GM18526 (cell line): ENCODE results near the gene FCER2.

Experiments
- POLR2A ChIP-seq: IDR thresholded peaks from 3 replicates; pipeline ENCODE4 v1.6.1; 2011; ENCODE audit not compliant: insufficient read length; ENCODE audit errors: extremely low read depth

FCER2 gene

DNA sequence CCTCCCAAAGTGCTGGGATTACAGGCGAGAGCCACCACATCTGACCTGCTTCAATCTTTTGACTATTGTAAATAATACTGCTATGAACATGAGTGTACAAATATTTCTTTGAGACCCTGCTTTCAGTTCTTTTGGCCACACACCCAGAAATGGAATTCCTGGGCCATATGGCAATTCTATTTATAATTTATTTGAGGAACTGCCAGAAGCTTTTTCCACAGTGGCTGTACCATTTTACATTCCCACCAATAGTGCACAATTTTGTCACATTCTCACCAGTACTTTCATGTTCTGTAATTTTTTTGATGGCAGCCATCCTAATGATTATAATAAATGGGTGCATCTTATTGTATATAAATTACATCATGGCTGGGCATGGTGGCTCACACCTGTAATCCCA lies 13.7 kb upstream of the FCER2 start:
- no peak for TF ChIP-seq POLR2A

GRCh38 chr19:7710616-7711015 lies 8.7 kb upstream of the FCER2 start:
- TF ChIP-seq POLR2A, result no peak

DNA sequence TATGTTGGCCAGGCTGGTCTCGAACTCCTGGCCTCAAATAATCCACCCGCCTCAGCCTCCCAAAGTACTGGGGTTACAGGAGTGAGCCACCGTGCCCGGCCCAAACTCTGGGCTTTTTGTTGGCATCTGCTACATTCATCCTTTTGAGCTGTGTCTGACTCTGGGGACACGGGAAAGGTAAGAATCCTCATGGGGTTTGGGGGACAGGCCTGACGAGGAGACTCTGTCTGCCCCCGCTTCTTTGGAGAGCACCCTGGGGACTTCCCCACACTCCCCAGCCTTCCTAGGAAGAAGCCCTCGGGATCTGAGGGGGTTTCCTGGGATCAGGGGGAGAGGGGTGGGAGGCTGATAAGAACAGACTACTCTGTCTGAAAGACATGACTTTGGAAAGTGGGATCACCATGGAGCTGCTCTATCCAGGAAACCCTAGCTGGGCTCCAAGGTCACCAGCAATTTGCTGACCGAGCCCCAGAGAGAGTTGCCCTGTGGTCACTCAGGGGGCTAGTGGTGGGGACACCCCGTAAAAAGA lies 8.1 kb upstream of the FCER2 start:
- TF ChIP-seq POLR2A, result no peak

- no peak for TF ChIP-seq POLR2A
Measured at GRCh38 chr19:7706955-7707456, 5.1 kb upstream of the FCER2 start.

- TF ChIP-seq POLR2A, result no peak
Measured at GRCh38 chr19:7706188-7706954, 4.4 kb upstream of the FCER2 start.

DNA sequence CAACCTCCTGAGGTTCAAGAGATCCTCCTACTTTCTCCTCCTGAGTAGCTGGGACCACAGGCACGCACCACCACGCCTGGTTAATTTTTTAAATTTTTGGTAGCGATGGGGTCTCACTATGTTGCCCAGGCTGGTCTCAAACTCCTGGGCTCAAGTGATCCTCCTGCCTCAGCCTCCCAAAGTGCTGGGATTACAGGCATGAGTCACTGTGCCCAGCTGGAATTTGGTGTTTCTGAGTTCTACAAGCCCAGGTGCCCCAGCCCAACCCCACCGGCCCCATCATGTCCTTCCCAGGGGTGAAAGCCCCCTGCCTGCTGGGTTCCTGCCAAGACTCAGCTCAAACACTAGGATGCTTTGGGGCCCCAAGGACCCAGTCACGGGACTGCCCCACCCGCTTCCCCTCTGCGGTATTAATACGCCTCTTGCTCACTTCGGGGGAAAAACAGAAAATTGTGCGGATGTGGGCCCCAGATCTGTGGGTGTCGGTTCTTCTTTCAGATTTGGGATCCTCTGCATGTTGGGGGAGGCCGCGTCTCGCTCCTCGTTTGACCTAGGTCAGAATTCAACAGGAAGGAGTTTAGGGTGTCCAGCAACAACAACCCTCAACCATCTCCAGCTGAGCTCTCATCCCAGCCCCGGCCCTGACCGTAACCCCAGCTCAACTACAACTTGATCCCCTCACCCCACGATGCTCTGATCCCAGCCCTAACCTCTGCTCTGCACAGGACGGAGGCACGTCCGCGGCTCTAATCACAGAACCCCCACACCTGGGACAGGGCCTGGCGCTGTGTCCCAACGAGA lies 3.7 kb upstream of the FCER2 start:
- no peak for TF ChIP-seq POLR2A

DNA sequence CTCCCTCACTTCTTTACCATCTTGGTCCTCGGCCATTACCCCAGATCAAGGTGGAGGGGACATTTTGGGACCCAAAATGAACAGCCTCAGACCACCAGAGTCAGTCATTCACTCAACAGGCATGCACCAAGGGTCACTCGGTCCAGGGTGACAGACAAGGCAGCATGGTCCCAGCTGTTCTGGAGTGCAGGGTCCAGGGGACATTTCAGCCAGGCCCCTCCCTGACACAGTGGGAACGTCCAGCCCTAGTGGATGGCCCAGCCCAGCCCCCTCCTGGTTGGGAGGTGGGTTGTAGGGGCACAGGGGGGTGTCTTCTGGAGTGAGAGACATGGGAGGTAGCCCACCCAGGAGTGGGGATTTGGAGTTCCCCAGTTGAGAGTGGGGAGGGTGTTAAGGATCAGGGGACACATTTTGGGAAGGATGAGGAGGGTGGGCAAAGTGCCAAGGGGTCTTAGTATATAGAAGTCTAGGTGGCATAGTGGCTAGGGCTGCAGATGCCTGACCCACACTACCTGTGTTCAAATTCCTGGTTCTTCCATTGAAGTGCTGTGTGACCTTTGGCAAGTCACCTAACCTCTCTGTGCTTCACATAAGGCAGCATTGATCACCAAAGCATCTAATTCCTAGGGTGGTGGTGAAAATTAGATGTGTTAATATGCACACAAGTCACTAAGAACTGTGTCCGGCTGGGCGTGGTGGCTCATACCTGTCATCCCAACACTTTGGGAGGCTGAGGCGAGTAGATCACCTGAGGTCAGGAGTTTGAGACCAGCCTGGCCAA lies 2.5 kb upstream of the FCER2 start:
- TF ChIP-seq POLR2A, result no peak

GRCh38 chr19:7703332-7703731 lies 1.4 kb upstream of the FCER2 start:
- TF ChIP-seq POLR2A, result no peak

- TF ChIP-seq POLR2A, result no peak
Measured at GRCh38 chr19:7701049-7701653, 780 bp downstream of the FCER2 start.

- TF ChIP-seq POLR2A, result no peak
Measured at GRCh38 chr19:7699417-7700401, 2.2 kb downstream of the FCER2 start.

DNA sequence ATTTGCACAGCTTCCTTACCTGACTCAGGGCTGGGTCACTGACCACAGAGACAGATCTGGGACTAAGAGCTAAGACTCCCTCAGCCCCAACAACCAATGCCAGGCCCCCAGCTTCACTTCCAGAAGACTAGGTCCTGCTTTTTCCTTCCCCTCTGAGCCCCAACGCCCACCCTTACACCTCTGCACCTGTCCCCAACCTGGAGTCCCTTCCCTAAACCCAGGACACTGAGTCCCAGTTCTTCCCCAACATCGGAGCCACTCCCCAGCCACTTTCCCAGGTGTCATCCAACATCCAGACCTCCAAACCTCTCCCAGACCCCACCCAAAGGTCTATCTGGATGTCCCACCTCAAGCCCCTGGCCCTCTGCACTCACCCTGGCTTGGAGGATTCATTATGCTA lies 2.9 kb downstream of the FCER2 start:
- no peak for TF ChIP-seq POLR2A

DNA sequence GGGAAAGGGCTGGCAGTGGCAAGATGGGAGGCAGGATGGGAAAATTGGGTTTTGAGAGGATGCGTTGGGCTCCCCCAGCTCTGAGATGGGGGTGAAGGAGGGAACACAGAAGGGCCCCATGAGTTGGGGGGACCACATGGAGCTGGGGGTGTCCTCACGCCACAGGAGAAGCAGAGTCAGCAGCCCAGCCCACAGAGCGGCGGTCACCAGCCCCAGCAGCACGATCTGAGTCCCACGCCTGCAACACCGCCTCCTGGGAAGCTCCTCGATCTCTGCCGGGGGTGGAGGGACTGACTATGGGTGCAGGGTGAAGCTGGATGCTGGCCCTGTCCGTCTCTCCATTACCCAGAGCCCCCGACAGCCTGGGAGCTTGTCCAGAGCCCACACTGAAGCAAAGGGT lies 3.3 kb downstream of the FCER2 start:
- no peak for TF ChIP-seq POLR2A

DNA sequence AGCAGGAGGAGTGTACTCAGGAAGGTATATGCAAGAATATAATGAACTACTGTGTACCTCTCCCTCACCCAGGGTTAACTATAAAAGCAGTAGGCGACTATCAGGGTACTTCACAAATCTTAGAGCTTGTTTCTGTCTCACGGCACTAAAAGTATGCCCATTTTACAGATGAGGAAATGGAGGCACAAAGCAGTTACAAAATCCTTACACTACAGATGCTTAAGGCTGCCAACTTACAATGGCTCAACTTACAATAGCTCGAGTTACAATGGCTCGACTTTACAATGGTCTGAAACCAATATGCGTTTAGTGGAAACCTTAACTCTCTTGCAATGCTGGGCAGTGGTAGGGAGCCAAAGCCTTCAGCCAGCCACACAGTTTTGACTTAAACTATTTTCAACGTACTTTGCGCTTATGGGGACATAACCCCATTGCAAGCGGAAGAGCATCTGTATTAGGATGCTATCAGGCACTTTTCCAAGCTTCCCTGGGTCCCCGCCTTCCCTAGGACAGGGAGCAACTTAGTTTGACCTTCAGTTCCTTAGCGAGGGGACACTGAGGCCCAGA lies 4.1 kb downstream of the FCER2 start:
- no peak for TF ChIP-seq POLR2A
